Stomach (tissue), 4 donors: Measurements from ENCODE around the gene AKR1A1.

Experiments
- POLR2AphosphoS5 ChIP-seq, 3 donors: sonication (generic); formaldehyde crosslinking; IDR thresholded peaks; one replicate each; pipeline ENCODE4 v1.6.1; 2016; ENCODE audit warnings: antibody characterized with exemption in 3 of 3
- TF ChIP-seq, protein P1 (sequence below), 7 experiments: fragments of 450-650 bp in 4 of 7; fragments of 200-600 bp in 3 of 7; sonication (generic) in 3 of 7; IDR thresholded peaks; one replicate each; pipeline ENCODE4 v1.5.1; 2016 to 2019; ENCODE audit warnings: antibody characterized with exemption in 7 of 7, control low read depth in 2 of 7, mild to moderate bottlenecking in 1 of 7

DNA sequence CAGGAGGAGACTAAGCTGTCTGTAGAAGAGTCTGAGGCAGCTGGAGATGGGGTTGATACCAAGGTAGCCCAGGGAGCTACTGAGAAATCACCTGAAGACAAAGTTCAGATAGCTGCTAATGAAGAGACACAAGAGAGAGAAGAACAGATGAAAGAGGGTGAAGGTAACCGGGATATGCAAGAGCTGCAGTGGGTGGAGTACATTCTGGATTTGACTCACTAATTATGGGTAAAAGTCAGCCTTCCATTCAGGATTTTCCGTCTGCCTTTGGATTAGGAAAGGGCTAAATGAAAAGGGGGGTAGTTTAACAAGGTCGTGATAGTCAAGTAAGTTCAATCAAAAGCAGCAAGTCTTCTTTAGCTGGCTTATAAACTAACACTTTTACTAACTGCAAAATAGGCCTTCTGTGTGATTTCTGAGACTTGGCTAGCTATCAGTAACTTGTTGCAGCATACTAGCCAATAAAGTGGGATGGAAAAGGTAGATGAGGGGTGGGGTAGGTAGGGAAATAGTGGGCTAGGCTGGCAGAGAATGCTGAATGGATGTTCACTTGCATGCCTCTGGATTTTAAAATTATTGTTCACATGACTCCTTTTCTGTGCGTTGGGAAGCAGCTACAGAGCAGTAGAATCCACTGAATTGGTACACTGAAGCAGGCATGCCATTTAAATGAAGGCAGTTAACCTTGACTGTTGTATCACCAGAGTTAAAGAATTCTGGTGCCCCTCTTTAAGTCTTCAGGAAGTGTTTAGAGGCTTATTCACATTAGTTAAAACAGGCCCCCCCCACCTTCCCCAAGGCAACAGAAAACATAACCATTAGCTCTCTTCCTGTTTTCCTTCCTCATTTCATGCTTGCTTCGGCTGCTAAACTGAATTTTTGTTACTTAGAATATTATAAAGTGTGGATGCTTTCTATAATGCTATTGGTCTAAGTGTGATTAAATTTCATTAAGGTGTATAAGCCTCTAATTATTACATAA is 57.8 kb downstream of the AKR1A1 start:
- TF ChIP-seq POLR2AphosphoS5 (IDR thresholded peaks at IDR 0.05), result no peak
- TF ChIP-seq, protein P1, sequence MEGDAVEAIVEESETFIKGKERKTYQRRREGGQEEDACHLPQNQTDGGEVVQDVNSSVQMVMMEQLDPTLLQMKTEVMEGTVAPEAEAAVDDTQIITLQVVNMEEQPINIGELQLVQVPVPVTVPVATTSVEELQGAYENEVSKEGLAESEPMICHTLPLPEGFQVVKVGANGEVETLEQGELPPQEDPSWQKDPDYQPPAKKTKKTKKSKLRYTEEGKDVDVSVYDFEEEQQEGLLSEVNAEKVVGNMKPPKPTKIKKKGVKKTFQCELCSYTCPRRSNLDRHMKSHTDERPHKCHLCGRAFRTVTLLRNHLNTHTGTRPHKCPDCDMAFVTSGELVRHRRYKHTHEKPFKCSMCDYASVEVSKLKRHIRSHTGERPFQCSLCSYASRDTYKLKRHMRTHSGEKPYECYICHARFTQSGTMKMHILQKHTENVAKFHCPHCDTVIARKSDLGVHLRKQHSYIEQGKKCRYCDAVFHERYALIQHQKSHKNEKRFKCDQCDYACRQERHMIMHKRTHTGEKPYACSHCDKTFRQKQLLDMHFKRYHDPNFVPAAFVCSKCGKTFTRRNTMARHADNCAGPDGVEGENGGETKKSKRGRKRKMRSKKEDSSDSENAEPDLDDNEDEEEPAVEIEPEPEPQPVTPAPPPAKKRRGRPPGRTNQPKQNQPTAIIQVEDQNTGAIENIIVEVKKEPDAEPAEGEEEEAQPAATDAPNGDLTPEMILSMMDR (IDR thresholded peaks at IDR 0.05), result no peak
